SK-MEL-5 (cell line): ENCODE results near the gene SDHA. TPM values are rescaled to one million over a fixed set of nuclear protein-coding genes. Genes with fewer than 3 reads are reported as not detected.
"Not testable (repeated sequence)": the region's sequence is repeated elsewhere in the genome, so short reads cannot be mapped to it uniquely, and the experiment has no call there.

Source experiments
- DNase-seq: peaks from one replicate; pipeline ENCODE4 v3.0.0-alpha.2; 2016; ENCODE audit warnings: low read depth, low spot score
- in situ Hi-C: cut with HindIII; loops from 2 replicates; pipeline ENCODE4 v1.10.0; 2016; ENCODE audit warnings: low sequenced_read_pairs, high pct_unique_total_duplicates, low pct_unique_long_range_greater_than_20kb
- total RNA-seq: library from RNA; depleted of rRNA; stranded (reverse); fragments of >200 nt; shearing (Covaris generic); gene quantifications from 2 replicates; pipeline ENCODE4 v1.2.3, GENCODE V29; 2014

SDHA gene
- total RNA-seq, 1 experiment from 2014 or later: 140 TPM

DNA sequence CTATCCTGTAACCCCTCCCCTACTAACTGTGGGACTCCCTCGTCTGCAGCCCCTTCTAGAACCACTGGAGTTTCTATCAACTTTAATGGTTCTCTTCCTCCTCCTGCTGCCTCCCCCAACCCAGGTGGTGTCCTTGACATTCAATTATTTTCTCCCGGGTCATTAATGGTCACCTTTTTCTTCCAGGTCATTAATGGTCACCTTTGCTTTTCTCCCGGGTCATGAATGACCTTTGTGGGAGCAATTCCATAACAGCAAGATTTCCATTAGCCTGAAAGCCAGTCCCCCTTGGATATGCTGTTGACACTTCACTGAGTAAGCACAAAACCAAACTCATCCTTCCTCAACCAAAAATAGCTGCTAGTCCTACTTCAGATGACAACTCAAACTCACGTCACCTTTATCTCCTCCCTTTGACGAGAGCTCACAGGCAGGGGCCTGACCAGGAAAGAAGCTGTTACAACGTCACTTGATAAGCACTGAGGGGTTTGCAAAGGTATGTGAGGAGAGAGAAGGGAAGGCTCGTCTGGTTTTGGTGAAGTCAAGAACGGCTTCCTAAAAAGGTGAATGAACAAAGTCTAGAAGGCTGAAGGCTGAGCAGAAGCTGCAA is 11.1 kb upstream of the SDHA start:
- DNase-seq: no peak
- in situ Hi-C loops: no loop called here

- no peak for DNase-seq
- in situ Hi-C loops: no loop called here
These were observed 10.5 kb upstream of the SDHA start for GRCh38 chr5:207599-207998.

DNA sequence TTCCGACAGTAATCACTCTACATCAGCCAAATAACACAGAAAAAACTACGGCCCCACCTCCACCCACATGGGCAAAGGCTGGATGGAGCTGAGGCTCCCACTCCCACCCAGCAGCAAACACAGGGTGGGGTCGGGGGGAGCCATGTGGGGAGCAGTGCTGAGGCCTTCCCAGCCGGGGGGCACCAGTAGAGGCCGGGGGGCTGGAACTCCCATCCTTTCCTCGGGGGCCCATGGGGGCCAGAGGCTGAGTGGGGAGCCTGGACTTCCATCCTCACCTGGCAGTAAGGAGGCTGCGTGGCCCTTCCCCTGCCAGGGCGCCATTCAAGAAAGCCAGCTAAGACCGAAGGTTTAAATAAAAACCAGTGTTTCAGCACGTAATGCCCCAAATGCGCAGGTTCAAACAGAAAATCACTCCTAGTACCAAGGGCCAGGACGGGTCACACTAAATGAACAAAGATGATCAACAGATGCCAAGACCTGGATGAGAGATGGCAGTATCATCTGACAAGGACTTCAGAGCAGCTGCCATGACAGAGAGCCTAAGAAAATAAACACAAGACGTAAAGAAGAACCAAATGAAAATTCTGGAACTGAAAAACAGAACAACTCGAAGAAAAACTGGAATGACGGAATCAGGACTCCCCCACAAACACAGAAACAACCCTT is 9.5 kb upstream of the SDHA start:
- DNase-seq: no peak
- in situ Hi-C loops: no loop called here

DNA sequence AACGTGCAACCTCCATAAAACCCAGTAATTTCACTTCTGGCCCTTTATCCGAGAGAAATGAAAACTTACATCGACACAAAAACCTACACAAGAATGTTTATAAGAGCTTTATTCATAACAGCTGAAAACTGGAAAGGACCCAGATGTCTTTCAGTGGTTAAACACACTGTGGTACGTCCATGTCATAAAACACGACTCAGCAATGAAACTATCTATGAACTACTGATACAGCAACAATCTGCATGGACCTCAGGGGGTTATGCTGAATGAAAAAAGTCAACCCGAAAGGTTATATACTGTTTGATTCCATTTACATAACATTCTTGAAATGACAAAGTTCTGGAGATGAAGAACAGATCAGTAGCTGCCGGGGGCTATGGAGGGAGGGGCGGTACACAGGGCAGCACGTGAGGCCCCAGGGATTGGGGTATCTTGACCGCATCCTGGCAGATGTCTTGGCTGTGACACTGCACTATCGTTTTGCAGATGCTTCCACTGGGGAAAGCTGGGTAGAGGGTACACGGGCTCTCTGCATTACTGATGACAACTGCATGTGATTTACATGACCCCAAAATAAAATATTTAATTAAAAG is 4.2 kb upstream of the SDHA start:
- DNase-seq: no peak
- in situ Hi-C loops: no loop called here

- in situ Hi-C loops, DNase-seq: not testable (repeated sequence)
These were observed 2.9 kb upstream of the SDHA start for GRCh38 chr5:215256-215655.

DNA sequence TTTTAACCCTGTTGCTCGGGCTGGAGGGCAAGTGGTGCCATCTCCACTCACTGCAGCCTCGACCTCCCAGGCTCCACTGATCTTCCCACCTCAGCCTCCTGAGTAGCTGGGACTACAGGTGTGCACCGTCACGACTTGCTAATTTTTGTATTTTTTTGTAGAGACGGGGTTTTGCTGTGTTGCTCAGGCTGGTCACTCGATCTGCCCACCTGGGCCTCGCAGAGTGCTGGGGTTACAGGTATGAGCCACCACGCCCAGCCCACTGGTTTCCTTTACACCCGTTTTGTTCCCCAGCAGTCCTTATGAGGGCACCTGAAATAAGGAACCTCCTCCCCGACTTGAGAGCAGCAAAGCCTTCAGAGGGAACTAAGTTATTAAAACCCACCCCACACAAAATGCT is 2.0 kb upstream of the SDHA start:
- in situ Hi-C loops, DNase-seq: not testable (repeated sequence)

DNA sequence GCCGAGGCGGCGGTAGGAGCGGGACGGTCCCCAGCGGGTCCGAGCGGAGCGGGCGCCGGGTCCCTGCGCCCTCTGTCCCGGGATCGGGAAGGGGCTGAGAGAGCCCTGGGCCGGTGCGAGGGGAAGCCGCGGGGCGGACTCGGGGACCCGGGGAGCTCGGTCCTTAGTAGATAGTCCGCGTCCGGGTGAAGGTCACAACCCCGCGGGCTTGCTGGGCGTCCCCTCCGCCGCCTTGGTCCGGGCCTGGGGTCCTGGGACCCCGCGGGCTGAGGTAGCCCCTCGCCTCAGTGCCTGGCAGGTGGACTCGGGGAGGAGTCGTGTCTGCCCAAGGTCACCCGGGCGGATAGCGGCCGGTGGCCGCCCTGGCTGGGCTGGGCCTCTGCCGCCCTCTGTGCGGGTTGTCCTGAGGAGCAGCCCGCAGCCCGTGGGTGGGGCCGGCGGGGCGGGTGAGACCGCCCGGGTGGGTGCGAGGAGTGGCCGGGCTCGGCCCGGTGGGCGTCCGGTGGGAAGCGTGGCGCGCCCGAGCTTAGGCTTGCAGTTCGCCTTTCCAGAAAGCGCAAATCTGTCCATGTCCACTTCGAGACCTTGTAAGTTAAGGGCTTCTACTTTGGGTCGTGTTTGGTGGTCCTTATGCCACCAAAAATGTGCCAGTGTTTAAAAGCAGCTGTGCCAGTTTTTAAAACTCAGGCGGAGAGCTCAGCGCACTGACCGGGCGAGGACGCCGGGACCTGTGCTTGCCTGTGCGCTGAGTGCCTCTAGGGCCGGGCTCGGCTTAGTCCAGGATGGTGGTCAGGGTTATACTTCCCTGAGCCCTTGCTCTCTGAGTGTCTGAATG is 554 bp downstream of the SDHA start:
- in situ Hi-C loops: no loop called here

DNA sequence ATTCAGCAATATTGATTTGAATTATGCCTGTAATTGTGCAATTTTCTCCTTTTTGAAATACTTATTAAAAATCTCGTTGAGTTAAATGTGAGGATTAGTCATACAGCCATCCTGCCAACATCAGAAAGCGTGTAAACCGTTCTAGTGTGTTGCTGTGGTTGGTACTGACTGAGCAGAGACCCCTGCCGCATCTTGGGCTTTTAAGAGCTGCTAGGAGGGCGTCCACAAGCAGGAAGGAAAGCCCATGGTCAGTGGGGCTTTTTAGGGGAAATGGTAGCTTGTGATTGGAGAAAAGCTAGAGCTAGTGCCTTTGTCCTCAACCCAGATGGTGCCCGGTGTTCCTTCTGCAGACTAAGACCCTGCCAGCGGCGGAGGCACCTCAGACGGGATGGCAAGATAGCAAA is 1.3 kb downstream of the SDHA start:
- peak; percentile 44 for DNase-seq
- in situ Hi-C loops: no loop called here

More for the DNA sequence above, 554 bp downstream of the SDHA start:
- DNase-seq: peak; percentile 27

DNA sequence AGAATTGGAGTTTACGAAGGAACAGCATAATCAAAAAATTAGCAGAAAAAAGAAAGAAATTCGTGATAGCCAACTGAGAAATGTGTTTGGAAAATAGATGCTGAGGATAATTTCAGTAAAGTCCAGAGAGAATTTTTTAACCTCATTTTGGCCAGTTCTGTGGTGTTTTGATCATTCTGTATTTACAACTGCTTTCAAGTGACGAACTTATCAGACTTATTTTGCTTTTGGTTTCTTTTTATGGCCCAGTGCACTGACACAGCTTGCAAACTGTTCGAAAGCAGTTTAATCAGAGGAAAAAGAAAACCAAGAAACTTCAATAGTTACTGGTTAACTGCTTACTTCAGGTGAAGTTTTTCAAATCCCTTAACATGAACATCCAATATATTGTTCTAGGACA is 1.9 kb downstream of the SDHA start:
- no peak for DNase-seq
- in situ Hi-C loops: no loop called here

DNA sequence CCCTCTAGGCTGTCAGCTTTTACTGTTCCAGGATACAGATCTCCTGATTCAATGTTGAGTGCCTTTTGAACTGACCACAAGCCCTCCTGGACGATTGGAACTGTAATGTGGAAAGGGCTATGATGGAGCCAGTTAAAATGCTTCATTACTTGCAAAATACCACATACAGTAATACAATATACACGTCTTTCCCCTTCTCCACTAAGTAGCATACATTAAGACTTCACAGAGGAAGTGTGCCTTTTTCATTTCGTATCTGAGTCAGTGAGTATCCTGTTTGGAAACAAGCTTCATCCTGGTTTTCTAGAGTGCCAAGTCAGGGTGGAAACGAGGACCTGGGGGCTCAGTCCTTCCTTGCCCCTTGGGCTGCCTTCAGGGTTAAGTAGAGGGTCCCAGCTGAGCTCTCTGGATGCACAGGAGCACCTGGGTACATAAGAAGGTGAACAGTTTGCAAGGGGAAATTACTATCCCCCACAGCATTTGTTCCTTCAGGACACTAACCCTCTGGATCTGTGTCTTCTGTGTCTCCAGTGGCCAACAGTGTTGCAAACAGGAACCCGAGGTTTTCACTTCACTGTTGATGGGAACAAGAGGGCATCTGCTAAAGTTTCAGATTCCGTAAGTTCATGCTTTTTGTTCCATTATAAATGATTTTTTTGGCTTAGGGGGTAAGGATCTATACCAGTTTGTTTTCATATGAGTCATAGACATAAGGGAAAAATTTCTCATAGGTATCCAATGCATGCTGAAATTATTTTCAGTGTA is 5.0 kb downstream of the SDHA start:
- DNase-seq, in situ Hi-C loops: not testable (repeated sequence)

DNA sequence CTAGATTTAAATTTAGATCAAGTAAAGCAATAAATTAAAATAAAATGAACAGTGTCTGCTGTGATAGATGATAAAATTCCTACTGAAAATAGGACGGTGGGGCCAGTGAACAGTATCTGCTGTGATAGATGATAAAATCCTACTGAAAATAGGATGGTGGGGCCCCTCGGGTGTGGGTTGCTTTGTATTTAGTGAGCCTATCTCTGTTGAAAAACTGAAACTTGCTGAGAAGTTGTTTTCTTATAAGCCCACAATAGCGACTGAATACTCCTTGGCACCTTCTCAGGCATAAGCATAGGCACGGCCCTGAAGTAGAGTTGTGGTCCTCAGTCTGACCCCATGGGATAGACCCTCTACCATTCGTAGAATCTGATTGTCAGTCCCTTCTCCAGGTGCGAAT is 5.7 kb downstream of the SDHA start:
- in situ Hi-C loops: no loop called here
- no peak for DNase-seq

DNA sequence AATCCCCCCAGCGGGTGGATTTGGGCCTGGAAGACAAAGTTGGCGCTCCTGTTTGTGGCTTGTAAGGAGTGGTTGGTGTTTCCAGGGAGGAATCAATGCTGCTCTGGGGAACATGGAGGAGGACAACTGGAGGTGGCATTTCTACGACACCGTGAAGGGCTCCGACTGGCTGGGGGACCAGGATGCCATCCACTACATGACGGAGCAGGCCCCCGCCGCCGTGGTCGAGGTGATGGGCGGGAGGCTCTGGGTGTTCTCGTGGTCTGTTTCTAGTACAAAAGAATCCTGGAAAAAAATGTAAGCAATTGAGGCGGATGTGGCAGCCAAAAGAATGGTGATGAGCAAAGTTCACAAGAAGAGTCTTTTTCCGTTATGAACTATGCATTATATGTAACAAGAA is 7.2 kb downstream of the SDHA start:
- in situ Hi-C loops: no loop called here
- DNase-seq: no peak

DNA sequence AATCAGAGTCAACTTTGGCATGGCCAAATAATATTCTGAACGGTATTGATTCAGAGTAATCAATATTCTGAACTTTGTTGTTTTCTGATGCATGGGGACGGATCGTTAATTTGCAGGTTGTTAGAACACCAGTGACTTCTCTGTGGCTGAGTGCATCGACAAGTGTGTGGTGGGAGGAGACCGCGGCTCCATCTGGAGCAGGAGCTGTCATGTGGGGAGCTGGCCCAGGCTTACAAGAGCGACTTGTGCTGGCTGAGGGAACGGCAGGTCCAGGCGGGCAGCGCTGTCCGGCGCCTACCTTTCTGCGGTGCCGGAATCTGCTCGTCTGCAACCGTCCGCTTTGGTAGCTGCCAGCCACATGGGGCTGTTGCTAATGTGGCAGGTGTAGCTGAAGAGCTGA is 9.3 kb downstream of the SDHA start:
- DNase-seq, in situ Hi-C loops: not testable (repeated sequence)

GRCh38 chr5:228886-229285 is 10.8 kb downstream of the SDHA start:
- no peak for DNase-seq
- in situ Hi-C loops: no loop called here

DNA sequence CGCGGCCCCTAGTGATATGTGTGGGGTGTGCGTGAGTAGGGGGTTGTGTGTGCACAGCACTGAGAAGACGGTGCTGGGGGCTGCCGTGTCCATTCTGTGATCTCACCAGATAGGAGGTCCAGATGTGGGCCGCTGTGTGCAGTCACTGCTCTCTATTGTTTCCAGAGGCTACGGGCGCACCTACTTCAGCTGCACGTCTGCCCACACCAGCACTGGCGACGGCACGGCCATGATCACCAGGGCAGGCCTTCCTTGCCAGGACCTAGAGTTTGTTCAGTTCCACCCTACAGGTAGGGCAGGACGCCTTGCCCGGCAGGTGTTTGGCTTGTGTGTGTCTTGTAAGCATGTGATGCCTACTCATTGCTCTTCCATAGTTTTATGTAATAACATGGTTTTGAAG is 12.6 kb downstream of the SDHA start:
- no peak for DNase-seq
- in situ Hi-C loops: no loop called here

GRCh38 chr5:231661-232060 is 13.5 kb downstream of the SDHA start:
- in situ Hi-C loops: no loop called here
- DNase-seq: no peak

- in situ Hi-C loops, DNase-seq: not testable (repeated sequence)
These were observed 15.3 kb downstream of the SDHA start for GRCh38 chr5:233426-233825.

DNA sequence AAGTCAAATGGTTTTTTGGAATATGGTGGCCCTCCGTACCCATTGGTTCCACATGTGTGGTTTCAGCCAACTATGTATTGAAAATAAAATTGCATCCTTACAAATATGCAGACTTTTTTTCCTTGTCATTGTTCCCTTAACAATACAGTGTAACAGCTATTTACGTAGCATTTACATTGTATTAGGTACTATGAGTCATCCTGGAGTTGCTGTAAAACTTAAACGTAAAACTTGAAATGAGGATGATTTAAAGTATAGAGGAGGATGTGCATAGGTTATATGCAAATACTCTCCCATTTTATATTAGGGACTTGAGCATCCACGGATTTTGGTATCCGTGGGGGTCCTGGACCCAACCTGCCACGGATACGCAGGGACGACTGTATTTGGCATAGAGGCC is 16.3 kb downstream of the SDHA start:
- no peak for DNase-seq
- in situ Hi-C loops: no loop called here
